Measurements from ENCODE around the gene RANBP3. TPM values are rescaled to one million over a fixed set of nuclear protein-coding genes. Genes with fewer than 3 reads are reported as not detected.

RANBP3 gene
- total RNA-seq, 2 experiments from 2014 or later, result 74.3 to 90.2 TPM

GRCh38 chr19:6023936-6024335, 46.0 kb upstream of the RANBP3 start:
- Histone ChIP-seq H3K4me3 (ENCODE audit: low read depth, low read length, poor library complexity, severe bottlenecking) (no peak overlapping the region), H3K9me3 (ENCODE audit: low read length) (no peaks in the 10 kb centered on the region), H2AFZ (ENCODE audit: low read length) (no peak overlapping the region), H3K9me2 (ENCODE audit: insufficient read depth, low read length) (no peaks in the 10 kb centered on the region), H3K27ac (ENCODE audit: low read depth, low read length, poor library complexity, severe bottlenecking) (no peak overlapping the region), H3K4me1 (ENCODE audit: insufficient read depth, low read length, poor library complexity, severe bottlenecking) (no peaks in the 10 kb centered on the region), H4K20me1 (ENCODE audit: insufficient read depth, low read length) (no peaks in the 10 kb centered on the region), H3K4me2 (ENCODE audit: low read length) (no peak overlapping the region), H3K79me2 (ENCODE audit: insufficient read depth, low read depth, low read length) (no peaks in the 10 kb centered on the region), H3K36me3 (ENCODE audit: insufficient read depth, low read length) (no peaks in the 10 kb centered on the region)
- ChIA-PET CTCF (ENCODE audit: unreplicated experiment) (no interaction called here), POLR2A (no interaction called here)
- no peak for DNase-seq (ENCODE audit: low spot score)
- intact Hi-C loops (cut with micrococcal nuclease; ENCODE audit: unreplicated experiment), result loop anchor here (10.0 kb wide), 1 partner anchor 119 kb away; the partner anchor contains the start of genes NDUFA11 and VMAC
- BruUV-seq (replicated peaks), result no TSS peak
- no peak for TF ChIP-seq EZH2phosphoT487 (IDR thresholded peaks at IDR 0.05; ENCODE audit: borderline replicate concordance, low read depth, low read length)
- TF ChIP-seq CTCF (conservative IDR thresholded peaks at IDR 0.05; ENCODE audit: low read length), result no peak

DNA sequence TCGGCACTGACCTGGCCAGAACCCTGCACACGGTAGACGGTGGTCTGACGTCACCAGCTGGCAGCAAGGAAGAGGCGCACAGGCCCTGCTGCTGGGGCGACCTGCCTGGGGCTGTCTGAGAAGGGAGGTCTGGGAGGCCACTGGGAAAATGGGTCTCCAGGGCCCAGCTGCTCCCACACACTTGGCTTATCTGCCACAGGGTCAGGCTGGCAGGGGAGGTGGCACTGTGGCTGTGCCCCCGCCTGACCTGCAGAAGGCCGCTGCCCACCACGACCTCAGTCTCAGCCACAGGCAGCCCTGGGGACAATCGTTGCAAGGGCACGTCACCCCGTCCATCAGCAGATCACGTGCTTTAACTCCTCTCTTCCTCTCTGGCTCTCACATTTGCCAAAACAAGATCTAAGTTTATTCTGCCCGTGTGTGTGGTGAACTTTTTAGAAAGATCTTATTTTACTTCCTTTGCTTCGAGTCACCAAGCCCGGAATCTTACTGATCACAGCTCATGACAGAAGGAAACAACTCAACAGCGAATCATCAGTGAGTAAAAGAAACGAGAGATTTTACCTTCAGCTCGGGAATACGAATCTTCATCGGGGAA, 45.2 kb upstream of the RANBP3 start:
- Histone ChIP-seq H3K9me3 (ENCODE audit: low read length) (no peaks in the 10 kb centered on the region), H4K20me1 (ENCODE audit: insufficient read depth, low read length) (no peaks in the 10 kb centered on the region), H3K4me2 (ENCODE audit: low read length) (no peak overlapping the region), H3K79me2 (ENCODE audit: insufficient read depth, low read depth, low read length) (no peaks in the 10 kb centered on the region), H3K4me1 (ENCODE audit: insufficient read depth, low read length, poor library complexity, severe bottlenecking) (no peaks in the 10 kb centered on the region), H3K36me3 (ENCODE audit: insufficient read depth, low read length) (no peaks in the 10 kb centered on the region), H3K9me2 (ENCODE audit: insufficient read depth, low read length) (no peaks in the 10 kb centered on the region), H2AFZ (ENCODE audit: low read length) (no peak overlapping the region), H3K4me3 (ENCODE audit: low read depth, low read length, poor library complexity, severe bottlenecking) (no peak overlapping the region), H3K27ac (ENCODE audit: low read depth, low read length, poor library complexity, severe bottlenecking) (no peak overlapping the region)
- intact Hi-C loops (cut with micrococcal nuclease; ENCODE audit: unreplicated experiment), result loop anchor here (10.0 kb wide), 1 partner anchor 118 kb away; the partner anchor contains the start of genes NDUFA11 and VMAC
- ChIA-PET POLR2A (no interaction called here), CTCF (ENCODE audit: unreplicated experiment) (interaction anchor here (1.1 to 1.4 kb wide), 5 partner anchors 11 to 220 kb away, joined by 3 to 5 read pairs (median 3); partner anchors contain the start of gene NRTN)
- no peak for TF ChIP-seq EZH2phosphoT487 (IDR thresholded peaks at IDR 0.05; ENCODE audit: borderline replicate concordance, low read depth, low read length)
- no peak for TF ChIP-seq CTCF (conservative IDR thresholded peaks at IDR 0.05; ENCODE audit: low read length)
- no peak for DNase-seq (ENCODE audit: low spot score)
- no TSS peak for BruUV-seq (replicated peaks)

DNA sequence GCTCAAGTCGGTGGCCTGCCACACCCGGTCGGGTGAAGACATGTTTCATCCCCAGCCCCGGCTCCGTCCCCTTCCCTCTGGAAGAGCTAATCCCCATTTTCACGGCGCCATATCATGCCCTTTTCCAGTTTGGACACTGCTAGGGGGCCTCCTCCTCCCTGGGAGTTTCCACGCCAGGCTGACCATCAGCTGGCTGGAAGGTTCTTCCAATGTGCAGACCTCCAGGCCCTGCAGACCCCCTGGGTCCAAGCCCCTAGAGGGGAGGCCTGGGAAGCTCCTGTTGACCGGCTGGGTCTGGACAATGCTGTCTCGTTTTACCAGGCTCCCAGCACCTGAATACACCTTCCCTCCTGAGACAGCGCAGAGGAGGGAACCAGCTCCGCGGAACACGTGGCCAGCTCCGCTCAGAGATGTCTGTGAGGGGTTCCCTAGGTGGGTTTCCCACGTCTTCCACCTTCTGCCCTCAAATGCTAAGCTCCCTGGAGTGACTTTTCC, 44.7 kb upstream of the RANBP3 start:
- CTCF ChIA-PET (ENCODE audit: unreplicated experiment), result interaction anchor here (1.1 to 1.4 kb wide), 5 partner anchors 10 to 219 kb away, joined by 3 to 5 read pairs (median 3); partner anchors contain the start of gene NRTN
- DNase-seq (ENCODE audit: low spot score), result no peak
- Histone ChIP-seq H3K9me2 (ENCODE audit: insufficient read depth, low read length) (no peaks in the 10 kb centered on the region), H3K27ac (ENCODE audit: low read depth, low read length, poor library complexity, severe bottlenecking) (no peak overlapping the region), H3K4me2 (ENCODE audit: low read length) (no peak overlapping the region), H4K20me1 (ENCODE audit: insufficient read depth, low read length) (no peaks in the 10 kb centered on the region), H3K9me3 (ENCODE audit: low read length) (no peaks in the 10 kb centered on the region), H3K4me3 (ENCODE audit: low read depth, low read length, poor library complexity, severe bottlenecking) (no peak overlapping the region), H3K4me1 (ENCODE audit: insufficient read depth, low read length, poor library complexity, severe bottlenecking) (no peaks in the 10 kb centered on the region), H2AFZ (ENCODE audit: low read length) (no peak overlapping the region), H3K36me3 (ENCODE audit: insufficient read depth, low read length) (no peaks in the 10 kb centered on the region), H3K79me2 (ENCODE audit: insufficient read depth, low read depth, low read length) (no peaks in the 10 kb centered on the region)
- TF ChIP-seq EZH2phosphoT487 (IDR thresholded peaks at IDR 0.05; ENCODE audit: borderline replicate concordance, low read depth, low read length) (no peak), CTCF (conservative IDR thresholded peaks at IDR 0.05; ENCODE audit: low read length) (0 out of 2 replicates have a peak, but pooled peaks have one; percentile 4)
- intact Hi-C loops (cut with micrococcal nuclease; ENCODE audit: unreplicated experiment), result loop anchor here (1.0 to 10.0 kb wide), 3 partner anchors 35 to 218 kb away; partner anchors contain the start of genes NDUFA11 and VMAC
- no TSS peak for BruUV-seq (replicated peaks)
- POLR2A ChIA-PET, result no interaction called here
